HFFc6 (cell line): ENCODE measurements around the gene KDM4C. TPM values are rescaled to one million over a fixed set of nuclear protein-coding genes. Genes with fewer than 3 reads are reported as not detected.

Experiments
- DNase-seq: peaks from one replicate; pipeline ENCODE4 v3.0.0-alpha.2; 2018
- H3K27ac Mint-ChIP-seq: 2 replicates; pipeline ENCODE4 v1.8.0; 2020; ENCODE audit warnings: mild to moderate bottlenecking, mixed read lengths
- H3K27me3 Mint-ChIP-seq: 2 replicates; pipeline ENCODE4 v1.8.0; 2021; ENCODE audit warnings: mild to moderate bottlenecking, moderate library complexity, mixed read lengths; ENCODE audit not compliant: insufficient read depth
- H3K36me3 Mint-ChIP-seq: 2 replicates; pipeline ENCODE4 v1.8.0; 2021; ENCODE audit warnings: low read depth, mixed read lengths
- H3K4me1 Mint-ChIP-seq: 2 replicates; pipeline ENCODE4 v1.8.0; 2020; ENCODE audit warnings: low read depth, mixed read lengths
- H3K4me3 Mint-ChIP-seq: 2 replicates; pipeline ENCODE4 v1.8.0; 2020; ENCODE audit warnings: mild to moderate bottlenecking, moderate library complexity, mixed read lengths
- H3K9me3 Mint-ChIP-seq: 2 replicates; pipeline ENCODE4 v1.8.0; 2020; ENCODE audit warnings: mild to moderate bottlenecking, mixed read lengths
- CTCF ChIP-seq: fragments of 200-600 bp; sonication (generic); IDR thresholded peaks from 2 replicates; pipeline ENCODE4 v1.5.0; 2021; ENCODE audit warnings: antibody characterized with exemption, mild to moderate bottlenecking
- total RNA-seq, 6 experiments: library from RNA; stranded (reverse); fragmentation: NEBNext Ultra II Directional; extraction: Animal tissue kit (Norgen Biotek cat#: 25700); gene quantifications; 2 replicates in 1 of 6; 3 replicates in 5 of 6; pipeline ENCODE4 v1.2.3, GENCODE V29; 2021

KDM4C gene
- total RNA-seq, 6 experiments from 2014 or later: 9.1 to 12.0 (median 11.1) TPM

- no peak overlapping the region for H3K4me3 Mint-ChIP-seq
- H3K9me3 Mint-ChIP-seq: peaks cover 11% of the 10 kb centered on the region
- peak overlapping the region; percentile 9 for H3K27ac Mint-ChIP-seq
- no peak for TF ChIP-seq CTCF
- H3K27me3 Mint-ChIP-seq: no peaks in the 10 kb centered on the region
- H3K36me3 Mint-ChIP-seq: peaks cover 11% of the 10 kb centered on the region
- no peak for DNase-seq
- peaks cover 19% of the 10 kb centered on the region for H3K4me1 Mint-ChIP-seq
Observed at GRCh38 chr9:6869081-6869948, 111.5 kb downstream of the KDM4C start.

- peaks cover 22% of the 10 kb centered on the region for H3K4me1 Mint-ChIP-seq
- H3K36me3 Mint-ChIP-seq: peaks cover 6% of the 10 kb centered on the region; the same call in 1 of the 2 replicates
- H3K4me3 Mint-ChIP-seq: no peak overlapping the region
- no peak for DNase-seq
- no peak for TF ChIP-seq CTCF
- no peak overlapping the region for H3K27ac Mint-ChIP-seq
- peaks cover 5% of the 10 kb centered on the region; the same call in 1 of the 2 replicates for H3K9me3 Mint-ChIP-seq
- no peaks in the 10 kb centered on the region for H3K27me3 Mint-ChIP-seq
Observed at GRCh38 chr9:6870149-6870548, 112.4 kb downstream of the KDM4C start.

GRCh38 chr9:6870650-6871477 lies 113.1 kb downstream of the KDM4C start:
- DNase-seq: no peak
- Mint-ChIP-seq H3K27ac (no peak overlapping the region), H3K36me3 (peaks cover 6% of the 10 kb centered on the region; the same call in 1 of the 2 replicates)

DNA sequence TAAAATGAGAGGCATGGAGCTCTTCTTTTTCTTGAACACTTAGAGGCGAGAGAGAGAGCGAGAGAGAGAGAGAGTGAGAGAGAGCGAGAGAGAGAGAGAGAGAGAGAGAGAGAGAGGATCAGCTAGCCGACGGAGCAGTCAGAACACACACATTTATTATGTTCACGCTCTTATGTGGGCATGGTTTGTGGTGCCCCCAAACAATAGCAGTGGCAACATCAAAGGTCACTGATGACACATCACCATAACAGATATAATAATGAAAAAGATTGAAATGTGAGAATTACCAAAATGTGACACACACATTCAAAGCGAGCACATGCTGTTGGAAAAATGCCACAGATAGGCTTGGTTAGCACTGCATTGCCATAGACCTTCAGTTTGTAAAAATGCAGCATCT lies 116.1 kb downstream of the KDM4C start:
- no peaks in the 10 kb centered on the region for H3K36me3 Mint-ChIP-seq
- H3K27ac Mint-ChIP-seq: peak overlapping the region; percentile 5; the same call in 1 of the 2 replicates
- peaks cover 48% of the 10 kb centered on the region for H3K4me1 Mint-ChIP-seq
- no peak for TF ChIP-seq CTCF
- no peaks in the 10 kb centered on the region for H3K9me3 Mint-ChIP-seq
- DNase-seq: peak; percentile 9
- H3K27me3 Mint-ChIP-seq: no peaks in the 10 kb centered on the region
- H3K4me3 Mint-ChIP-seq: no peak overlapping the region

More at GRCh38 chr9:6870650-6871477, 113.1 kb downstream of the KDM4C start:
- Mint-ChIP-seq H3K4me1 (peaks cover 28% of the 10 kb centered on the region), H3K27me3 (no peaks in the 10 kb centered on the region), H3K4me3 (no peak overlapping the region), H3K9me3 (peaks cover 5% of the 10 kb centered on the region; the same call in 1 of the 2 replicates)
- no peak for TF ChIP-seq CTCF

DNA sequence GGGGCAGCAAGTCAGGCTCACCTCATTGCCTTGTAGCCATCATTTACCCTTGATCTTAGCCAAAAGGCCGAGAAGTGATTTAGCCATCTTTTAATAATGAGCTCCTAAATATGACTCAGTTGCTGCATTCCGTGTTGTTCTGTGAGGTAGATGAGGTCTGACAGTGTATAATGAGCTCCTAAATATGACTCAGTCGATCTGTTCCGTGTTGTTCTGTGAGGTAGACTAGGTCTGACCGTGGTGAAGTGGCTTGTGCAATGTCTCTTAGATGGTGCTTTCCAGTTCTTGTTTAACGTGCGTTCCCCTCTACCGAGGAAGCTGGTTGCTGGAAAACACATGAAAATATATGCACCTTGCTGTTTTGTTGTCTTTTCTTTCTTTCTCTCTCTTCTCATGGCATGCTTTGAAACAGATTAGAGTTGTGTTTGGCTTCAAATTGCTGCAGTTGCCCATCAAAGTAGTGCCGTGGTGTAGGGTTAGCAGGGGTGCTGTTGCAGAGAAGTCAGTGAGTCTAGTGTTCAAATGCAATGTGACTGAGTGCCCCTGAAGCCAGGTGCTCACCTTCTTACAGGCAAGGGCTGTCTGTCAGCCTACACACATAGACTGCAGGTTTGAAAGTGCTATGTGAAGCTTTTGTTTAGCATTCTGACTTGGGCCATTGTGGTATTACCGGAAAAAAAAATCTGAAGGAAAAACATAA lies 118.6 kb downstream of the KDM4C start:
- Mint-ChIP-seq H3K36me3 (no peaks in the 10 kb centered on the region), H3K4me3 (no peak overlapping the region), H3K27ac (no peak overlapping the region), H3K4me1 (peaks cover 44% of the 10 kb centered on the region), H3K27me3 (no peaks in the 10 kb centered on the region), H3K9me3 (no peaks in the 10 kb centered on the region)
- TF ChIP-seq CTCF: no peak
- DNase-seq: peak; percentile 6
